Neural progenitor cell (in vitro differentiated cells): Measurements from ENCODE around the gene COG2. TPM values are rescaled to one million over a fixed set of nuclear protein-coding genes. Genes with fewer than 3 reads are reported as not detected.
"Not testable (repeated sequence)": the region's sequence is repeated elsewhere in the genome, so short reads cannot be mapped to it uniquely, and the experiment has no call there.

Experiments used
- DNase-seq: peaks from one replicate; pipeline ENCODE4 v3.0.0-alpha.2; 2016; ENCODE audit warnings: low spot score
- H2AFZ ChIP-seq: fragments of 200-600 bp; sonication (generic); replicated peaks from 2 replicates; pipeline ENCODE4 v1.6.1; 2016; ENCODE audit warnings: antibody characterized with exemption
- H3F3A ChIP-seq: fragments of 200-600 bp; sonication (generic); 2 replicates; pipeline ENCODE4 v1.6.1; 2016; ENCODE audit warnings: antibody characterized with exemption, low read depth
- H3K27ac ChIP-seq: fragments of 200-600 bp; sonication (generic); 2 replicates; pipeline ENCODE4 v1.5.1; 2016; ENCODE audit warnings: mild to moderate bottlenecking
- H3K27me3 ChIP-seq: fragments of 200-600 bp; sonication (generic); 2 replicates; pipeline ENCODE4 v1.6.1; 2016; ENCODE audit warnings: mild to moderate bottlenecking, moderate library complexity
- H3K36me3 ChIP-seq: fragments of 200-600 bp; sonication (generic); 2 replicates; pipeline ENCODE4 v1.5.1; 2016
- H3K4me1 ChIP-seq: fragments of 200-600 bp; sonication (generic); 2 replicates; pipeline ENCODE4 v1.6.1; 2016; ENCODE audit warnings: mixed run types
- H3K4me2 ChIP-seq: fragments of 200-600 bp; sonication (generic); 2 replicates; pipeline ENCODE4 v1.6.1; 2016
- H3K4me3 ChIP-seq: fragments of 200-600 bp; sonication (generic); 2 replicates; pipeline ENCODE4 v1.5.1; 2016
- H3K79me2 ChIP-seq: fragments of 200-600 bp; sonication (generic); 2 replicates; pipeline ENCODE4 v1.6.1; 2016; ENCODE audit warnings: low read depth
- H3K9ac ChIP-seq: fragments of 200-600 bp; sonication (generic); 2 replicates; pipeline ENCODE4 v1.6.1; 2016
- H3K9me3 ChIP-seq: fragments of 200-600 bp; sonication (generic); 2 replicates; pipeline ENCODE4 v1.5.1; 2016; ENCODE audit warnings: low read depth
- H4K20me1 ChIP-seq: fragments of 200-600 bp; sonication (generic); 2 replicates; pipeline ENCODE4 v1.6.1; 2016; ENCODE audit warnings: low read depth
- H3K27ac Mint-ChIP-seq: 3 replicates; pipeline ENCODE4 v1.8.0; 2021; ENCODE audit warnings: mixed read lengths
- H3K27me3 Mint-ChIP-seq: 2 replicates; pipeline ENCODE4 v1.8.0; 2022; ENCODE audit warnings: low read depth, mild to moderate bottlenecking, inconsistent platforms, moderate library complexity, mixed read lengths; ENCODE audit not compliant: insufficient read depth
- H3K36me3 Mint-ChIP-seq: 3 replicates; pipeline ENCODE4 v1.8.0; 2021; ENCODE audit warnings: mixed read lengths
- H3K4me1 Mint-ChIP-seq: 3 replicates; pipeline ENCODE4 v1.8.0; 2021; ENCODE audit warnings: mixed read lengths
- H3K4me3 Mint-ChIP-seq: 3 replicates; pipeline ENCODE4 v1.8.0; 2021; ENCODE audit warnings: mild to moderate bottlenecking, moderate library complexity, mixed read lengths
- H3K9me3 Mint-ChIP-seq: 3 replicates; pipeline ENCODE4 v1.8.0; 2020; ENCODE audit warnings: mixed read lengths
- CTCF ChIP-seq: fragments of 200-600 bp; sonication (generic); IDR thresholded peaks from 2 replicates; pipeline ENCODE4 v1.5.1; 2017; ENCODE audit warnings: antibody characterized with exemption, mild to moderate bottlenecking
- EZH2 ChIP-seq: fragments of 200-600 bp; sonication (generic); IDR thresholded peaks from 2 replicates; pipeline ENCODE4 v1.6.1; 2017; ENCODE audit warnings: antibody characterized with exemption, mild to moderate bottlenecking, moderate library complexity
- EZH2phosphoT487 ChIP-seq: fragments of 200-600 bp; sonication (generic); IDR thresholded peaks from 2 replicates; pipeline ENCODE4 v1.6.1; 2017; ENCODE audit warnings: antibody characterized with exemption
- total RNA-seq: library from RNA; depleted of rRNA; stranded (reverse); fragments of >200 nt; gene quantifications from 2 replicates; pipeline ENCODE4 v1.2.3, GENCODE V29; 2015; ENCODE audit warnings: low replicate concordance

Gene COG2
- total RNA-seq, 1 donor from 2014 or later: 38.9 TPM

GRCh38 chr1:230651235-230651634 is 9.0 kb downstream of the COG2 start:
- Histone ChIP-seq H3K9ac (no peak overlapping the region), H3K4me3 (no peak overlapping the region), H4K20me1 (peaks cover 7% of the 10 kb centered on the region), H2AFZ (no peak overlapping the region), H3K36me3 (peaks cover 8% of the 10 kb centered on the region), H3K79me2 (peaks cover 98% of the 10 kb centered on the region), H3K27ac (no peak overlapping the region), H3K4me2 (no peak overlapping the region), H3K27me3 (no peaks in the 10 kb centered on the region), H3F3A (no peaks in the 10 kb centered on the region), H3K4me1 (no peaks in the 10 kb centered on the region), H3K9me3 (peaks cover 8% of the 10 kb centered on the region)
- Mint-ChIP-seq H3K27ac (no peak overlapping the region), H3K9me3 (peaks cover 53% of the 10 kb centered on the region), H3K27me3 (no peaks in the 10 kb centered on the region), H3K4me1 (no peaks in the 10 kb centered on the region), H3K4me3 (no peak overlapping the region), H3K36me3 (peaks cover 30% of the 10 kb centered on the region)
- TF ChIP-seq EZH2 (no peak), EZH2phosphoT487 (no peak), CTCF (no peak)
- no peak for DNase-seq

- not testable (repeated sequence) for H3K27ac Mint-ChIP-seq, H4K20me1 ChIP-seq
Measured at GRCh38 chr1:230656719-230657118, 14.4 kb downstream of the COG2 start.

DNA sequence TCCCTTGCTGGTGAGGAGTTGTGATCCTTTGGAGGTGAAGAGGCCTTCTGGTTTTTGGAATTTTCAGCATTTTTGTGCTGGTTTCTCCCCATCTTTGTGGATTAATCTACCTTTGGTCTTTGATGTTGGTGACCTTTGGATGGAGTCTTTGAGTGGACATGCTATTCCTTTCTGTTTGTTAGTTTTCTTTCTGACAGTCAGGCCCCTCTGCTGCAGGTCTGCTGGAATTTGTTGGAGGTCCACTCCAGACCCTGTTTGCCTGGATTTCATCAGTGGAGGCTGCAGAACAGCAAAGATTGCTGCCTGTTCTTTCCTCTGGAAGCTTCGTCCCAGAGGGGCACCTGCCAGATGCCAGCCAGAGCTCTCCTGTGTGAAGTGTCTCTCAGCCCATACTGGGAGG is 15.8 kb downstream of the COG2 start:
- H3F3A ChIP-seq, DNase-seq, H2AFZ ChIP-seq, H3K9me3 ChIP-seq, H3K27me3 Mint-ChIP-seq, H3K27me3 ChIP-seq, H3K4me1 ChIP-seq, H3K27ac Mint-ChIP-seq, H3K4me3 ChIP-seq, H3K4me1 Mint-ChIP-seq, H3K9ac ChIP-seq, H3K4me3 Mint-ChIP-seq, H4K20me1 ChIP-seq, H3K36me3 ChIP-seq: not testable (repeated sequence)
- Histone ChIP-seq H3K27ac (peak overlapping the region; percentile 29), H3K4me2 (peak overlapping the region; percentile 59), H3K79me2 (peaks cover 60% of the 10 kb centered on the region)
- peaks cover 42% of the 10 kb centered on the region for H3K36me3 Mint-ChIP-seq
- peaks cover 30% of the 10 kb centered on the region for H3K9me3 Mint-ChIP-seq

More at GRCh38 chr1:230656719-230657118, 14.4 kb downstream of the COG2 start:
- H3K27ac ChIP-seq, H3K4me3 ChIP-seq, H3K4me3 Mint-ChIP-seq, H3F3A ChIP-seq, H2AFZ ChIP-seq, H3K27me3 ChIP-seq, H3K9me3 ChIP-seq, H3K9ac ChIP-seq, H3K4me2 ChIP-seq, H3K4me1 Mint-ChIP-seq, DNase-seq, H3K36me3 ChIP-seq, H3K27me3 Mint-ChIP-seq, H3K4me1 ChIP-seq: not testable (repeated sequence)
- H3K79me2 ChIP-seq: peaks cover 74% of the 10 kb centered on the region
- H3K36me3 Mint-ChIP-seq: peaks cover 41% of the 10 kb centered on the region
- peaks cover 42% of the 10 kb centered on the region for H3K9me3 Mint-ChIP-seq

GRCh38 chr1:230658691-230659090 is 16.4 kb downstream of the COG2 start:
- Histone ChIP-seq H3K9ac (no peak overlapping the region), H3K4me3 (no peak overlapping the region), H3K36me3 (no peaks in the 10 kb centered on the region), H3K79me2 (peaks cover 54% of the 10 kb centered on the region), H3K27ac (no peak overlapping the region), H2AFZ (no peak overlapping the region), H3K4me2 (no peak overlapping the region), H4K20me1 (no peaks in the 10 kb centered on the region), H3K9me3 (no peaks in the 10 kb centered on the region), H3K4me1 (peaks cover 8% of the 10 kb centered on the region), H3F3A (no peaks in the 10 kb centered on the region), H3K27me3 (no peaks in the 10 kb centered on the region)
- Mint-ChIP-seq H3K36me3 (peaks cover 44% of the 10 kb centered on the region), H3K27ac (no peak overlapping the region), H3K9me3 (peaks cover 26% of the 10 kb centered on the region), H3K4me3 (no peak overlapping the region), H3K27me3 (no peaks in the 10 kb centered on the region), H3K4me1 (peaks cover 3% of the 10 kb centered on the region)
- no peak for TF ChIP-seq EZH2
- TF ChIP-seq EZH2phosphoT487: no peak
- TF ChIP-seq CTCF: no peak
- no peak for DNase-seq
